Psoas muscle (tissue), 8 donors: Measurements from ENCODE around the gene PCDHGB4. TPM values are rescaled to one million over a fixed set of nuclear protein-coding genes. Genes with fewer than 3 reads are reported as not detected.
A peak's percentile ranks its signal among the peaks of the same experiment; 100 is the strongest.
"Not testable (repeated sequence)": the region's sequence is repeated elsewhere in the genome, so short reads cannot be mapped to it uniquely, and the experiment has no call there.

Experiments
- ATAC-seq, 4 donors: fragments of 200-7000 bp; cut with Tn5 transposase; one replicate each; pipeline ENCODE4 v1.9.1; 2020; ENCODE audit warnings: moderate library complexity in 3 of 4, mild to moderate bottlenecking in 2 of 4
- DNase-seq, 2 donors: peaks; one replicate each; pipeline ENCODE4 v3.0.0-alpha.2; 2020
- H3K27ac ChIP-seq: fragments of 200-600 bp; one replicate; pipeline ENCODE4 v1.8.0; 2022
- H3K27me3 ChIP-seq, 3 donors: fragments of 200-600 bp in 1 of 3; one replicate each; pipeline versions ENCODE4 v1.6.1 to v1.8.0; 2013 to 2022; ENCODE audit warnings: low read length in 2 of 3, mild to moderate bottlenecking in 2 of 3, moderate library complexity in 1 of 3; ENCODE audit not compliant: insufficient read depth in 3 of 3
- H3K36me3 ChIP-seq, 2 donors: fragments of 200-600 bp in 1 of 2; one replicate each; pipeline versions ENCODE4 v1.6.1 to v1.8.0; 2013 to 2022; ENCODE audit warnings: low read depth in 1 of 2, mild to moderate bottlenecking in 1 of 2, moderate library complexity in 1 of 2; ENCODE audit not compliant: insufficient read depth in 1 of 2
- H3K4me1 ChIP-seq: fragments of 200-600 bp; one replicate; pipeline ENCODE4 v1.8.0; 2022
- H3K4me3 ChIP-seq: fragments of 200-600 bp; one replicate; pipeline ENCODE4 v1.8.0; 2022; ENCODE audit warnings: mild to moderate bottlenecking
- H3K9me3 ChIP-seq: fragments of 200-600 bp; one replicate; pipeline ENCODE4 v1.8.0; 2022
- CTCF ChIP-seq: fragments of 200-600 bp; IDR thresholded peaks from one replicate; pipeline ENCODE4 v1.8.0; 2022; ENCODE audit warnings: antibody characterized with exemption
- WGBS, 3 donors: extraction: QIAGEN DNeasy Blood & Tissue Kit; methylation state at CpG; one replicate each; pipeline versions ENCODE4 v1.1.6 to v1.1.7; 2013; 5-methylcytosine and 5-hydroxymethylcytosine counted together
- intact Hi-C, 2 donors: fragments of 100-400 bp; cut with DNase I; formaldehyde crosslinking; loops; one replicate each; pipeline versions ENCODE4 v1.11.0 to v1.14.2; 2022
- polyA plus RNA-seq, 3 donors: library from polyadenylated mRNA; stranded (reverse); fragments of 200-250 nt; gene quantifications; one replicate each; pipeline ENCODE4 v1.2.3, GENCODE V29; 2013
- total RNA-seq, 4 donors: library from RNA; stranded (reverse); fragmentation: NEBNext Ultra II Directional in 2 of 4; extraction: Animal tissue kit (Norgen Biotek cat#: 25700) in 2 of 4; gene quantifications; one replicate each; pipeline versions ENCODE4 v1.2.1 to v1.2.4, GENCODE V29; 2021 to 2023
- donor health status: healthy with polysubstance abuse.
- donor health status: DM: no; HTN: no; CAD: no; lungs with moderate emphysema.
- donor health status: Bipolar disorder and iron deficiency.
- donor health status: healthy.
- donor health status: DM: yes; HTN: yes; CAD: no.
- donor health status: DM: no; HTN: no; CAD: no.
- donor health status: DM: no; HTN: no; CAD: no.
- donor health status: DM: yes; HTN: yes; CAD: no.

The PCDHGB4 gene
- total and polyA plus RNA-seq, 7 donors, result 0.24 to 3.0 (median 0.99) TPM

GRCh38 chr5:141343242-141343952, 44.1 kb upstream of the PCDHGB4 start, which contains the start of gene PCDHGA3:
PCDHGA3 (plus strand) TSS chr5:141343829; CDS start chr5:141344034, 205 bp downstream.
- peak within 1 kb of the TSS; percentile 56 for H3K4me3 ChIP-seq
- DNase-seq (no peak), ATAC-seq (peak; percentile 68 to 84 (median 79))
- no peaks in the 10 kb centered on the region for H3K4me1 ChIP-seq
- intact Hi-C loops, result no loop called here
- TF ChIP-seq CTCF, result peak; percentile 41
- peaks cover 23% of the 10 kb centered on the region for H3K9me3 ChIP-seq
- WGBS, 3 donors, result 25% methylated on average over 9 of the region's 9 CpGs
- H3K27me3 ChIP-seq, result peaks cover 0 to 28% (median 18%) of the 10 kb centered on the region in 3 donors
- H3K36me3 ChIP-seq, result no peaks in the 10 kb centered on the region
- H3K27ac ChIP-seq, result peak within 1 kb of the TSS; percentile 50

- intact Hi-C loops, result no loop called here
- DNase-seq (no peak), ATAC-seq (peak; percentile 46 to 70 (median 59))
- peaks cover 0 to 24% (median 14%) of the 10 kb centered on the region in 3 donors for H3K27me3 ChIP-seq
- no peaks in the 10 kb centered on the region for H3K36me3 ChIP-seq
- H3K4me1 ChIP-seq, result no peaks in the 10 kb centered on the region
- peaks cover 17% of the 10 kb centered on the region for H3K9me3 ChIP-seq
- peak overlapping the region; percentile 56 for H3K4me3 ChIP-seq
- H3K27ac ChIP-seq, result peak overlapping the region; percentile 50
- 23 to 28% (median 24%) methylated on average over 31 of the region's 31 CpGs for WGBS, 3 donors
- TF ChIP-seq CTCF, result no peak
These were observed 43.5 kb upstream of the PCDHGB4 start for GRCh38 chr5:141343953-141344463.

- WGBS, 3 donors, result 36 to 43% (median 36%) methylated on average over 20 of the region's 20 CpGs
- Histone ChIP-seq H3K27me3 (peaks cover 0 to 23% (median 9%) of the 10 kb centered on the region in 3 donors), H3K27ac (no peak overlapping the region), H3K4me1 (no peaks in the 10 kb centered on the region), H3K4me3 (no peak overlapping the region), H3K36me3 (no peaks in the 10 kb centered on the region), H3K9me3 (peaks cover 8% of the 10 kb centered on the region)
- intact Hi-C loops, result no loop called here
- DNase-seq, result no peak
- ATAC-seq, result no peak
- no peak for TF ChIP-seq CTCF
These were observed 42.2 kb upstream of the PCDHGB4 start for GRCh38 chr5:141345327-141345726.

GRCh38 chr5:141346017-141346416, 41.5 kb upstream of the PCDHGB4 start:
- peaks cover 0 to 26% (median 9%) of the 10 kb centered on the region in 3 donors for H3K27me3 ChIP-seq
- intact Hi-C loops, H3K4me3 ChIP-seq, H3K36me3 ChIP-seq, H3K9me3 ChIP-seq, H3K4me1 ChIP-seq, ATAC-seq, H3K27ac ChIP-seq: not testable (repeated sequence)
- peak in 1 of 2 donors; percentile 36 for DNase-seq
- WGBS, 3 donors, result 35 to 53% (median 49%) methylated on average over 21 to 27 of the region's 35 CpGs

- ATAC-seq (peak; percentile 62 to 90 (median 82)), DNase-seq (peak in 1 of 2 donors; percentile 41)
- Histone ChIP-seq H3K4me3 (peak within 1 kb of the TSS; percentile 44), H3K4me1 (no peaks in the 10 kb centered on the region), H3K27ac (no peak within 1 kb of the TSS), H3K27me3 (peaks cover 0 to 41% (median 13%) of the 10 kb centered on the region in 3 donors), H3K9me3 (peaks cover 3% of the 10 kb centered on the region), H3K36me3 (no peaks in the 10 kb centered on the region)
- WGBS, 3 donors, result 23 to 27% (median 23%) methylated on average over 29 of the region's 29 CpGs
- intact Hi-C loops, result no loop called here
- peak; percentile 47 for TF ChIP-seq CTCF
These were observed 37.4 kb upstream of the PCDHGB4 start, which contains the start of gene PCDHGB1 for GRCh38 chr5:141349917-141350619. PCDHGB1 (plus strand) TSS chr5:141350099; CDS start chr5:141350261, 162 bp downstream.
